Lung (tissue), 12 donors: Measurements from ENCODE around the gene ARHGAP10. TPM values are rescaled to one million over a fixed set of nuclear protein-coding genes. Genes with fewer than 3 reads are reported as not detected.

Source experiments
- ATAC-seq: fragments of 200-7000 bp; cut with Tn5 transposase; one replicate; pipeline ENCODE4 v1.9.1; 2020; ENCODE audit warnings: moderate number of reproducible peaks; ENCODE audit not compliant: insufficient read depth, low FRiP score
- DNase-seq, 3 donors: peaks; one replicate each; pipeline ENCODE4 v3.0.0-alpha.2; 2013 to 2017
- H3K27ac ChIP-seq, 2 donors: one replicate each; pipeline ENCODE4 v1.5.1; 2013; ENCODE audit warnings: mild to moderate bottlenecking in 2 of 2, moderate library complexity in 2 of 2, control low read depth in 1 of 2, inconsistent platforms in 1 of 2, low read depth in 1 of 2, low read length in 1 of 2
- H3K27me3 ChIP-seq, 3 donors: one replicate each; pipeline ENCODE4 v1.5.1; 2013; ENCODE audit warnings: low read length in 2 of 3; ENCODE audit not compliant: control insufficient read depth in 3 of 3, insufficient read depth in 3 of 3
- H3K36me3 ChIP-seq, 4 donors: one replicate each; pipeline ENCODE4 v1.5.1; 2013; ENCODE audit warnings: low read length in 4 of 4, mild to moderate bottlenecking in 1 of 4, moderate library complexity in 1 of 4; ENCODE audit not compliant: control insufficient read depth in 4 of 4, insufficient read depth in 4 of 4
- H3K4me1 ChIP-seq, 5 donors: one replicate each; pipeline ENCODE4 v1.5.1; 2013; ENCODE audit warnings: low read length in 5 of 5, mild to moderate bottlenecking in 2 of 5, moderate library complexity in 1 of 5; ENCODE audit not compliant: control insufficient read depth in 5 of 5, insufficient read depth in 5 of 5
- H3K4me3 ChIP-seq: one replicate; pipeline ENCODE4 v1.5.1; 2013; ENCODE audit warnings: mild to moderate bottlenecking, control low read depth, moderate library complexity
- H3K9ac ChIP-seq, 2 donors: one replicate each; pipeline ENCODE4 v1.5.1; 2013; ENCODE audit warnings: low read length in 2 of 2, control low read depth in 1 of 2; ENCODE audit not compliant: insufficient read depth in 1 of 2
- H3K9me3 ChIP-seq, 4 donors: one replicate each; pipeline ENCODE4 v1.5.1; 2013; ENCODE audit warnings: low read length in 3 of 4, mild to moderate bottlenecking in 1 of 4, moderate library complexity in 1 of 4; ENCODE audit not compliant: control insufficient read depth in 4 of 4, insufficient read depth in 3 of 4
- WGBS, 2 donors: extraction: QIAGEN DNeasy Blood & Tissue Kit; methylation state at CpG; one replicate each; pipeline ENCODE4 v1.1.7; 2013; 5-methylcytosine and 5-hydroxymethylcytosine counted together
- polyA plus RNA-seq, 2 donors: library from polyadenylated mRNA; stranded (reverse); fragments of 200-250 nt; gene quantifications; one replicate each; pipeline ENCODE4 v1.2.1, GENCODE V29; 2013
- total RNA-seq, 2 donors: library from RNA; depleted of rRNA in 1 of 2; stranded (reverse); fragments of >200 nt in 1 of 2; gene quantifications; one replicate each; pipeline ENCODE4 v1.2.1, GENCODE V29; 2014 to 2021
- TF ChIP-seq, protein P1 (sequence below): IDR thresholded peaks from 2 replicates; pipeline ENCODE4 v1.5.1; 2012; ENCODE audit warnings: mild to moderate bottlenecking; ENCODE audit errors: control extremely low read depth, extremely low read depth
- donor health status: control.
- donor health status: control.
- donor health status: Bipolar disorder and iron deficiency.
- donor health status: healthy.
- donor health status: DM: yes; HTN: yes; CAD: no.

ARHGAP10 gene
- total and polyA plus RNA-seq, 4 donors, result 9.1 to 25.0 (median 17.5) TPM

- Histone ChIP-seq H3K27ac (no peak overlapping the region), H3K9me3 (no peaks in the 10 kb centered on the region), H3K36me3 (peaks cover 0 to 10% (median 0%) of the 10 kb centered on the region in 4 donors), H3K4me3 (no peak overlapping the region), H3K9ac (no peak overlapping the region), H3K4me1 (peaks cover 0 to 10% (median 0%) of the 10 kb centered on the region in 5 donors), H3K27me3 (no peaks in the 10 kb centered on the region)
- 94 to 96% methylated on average over 6 of the region's 6 CpGs for WGBS, 2 donors
- DNase-seq (no peak), ATAC-seq (no peak)
- TF ChIP-seq, protein P1, sequence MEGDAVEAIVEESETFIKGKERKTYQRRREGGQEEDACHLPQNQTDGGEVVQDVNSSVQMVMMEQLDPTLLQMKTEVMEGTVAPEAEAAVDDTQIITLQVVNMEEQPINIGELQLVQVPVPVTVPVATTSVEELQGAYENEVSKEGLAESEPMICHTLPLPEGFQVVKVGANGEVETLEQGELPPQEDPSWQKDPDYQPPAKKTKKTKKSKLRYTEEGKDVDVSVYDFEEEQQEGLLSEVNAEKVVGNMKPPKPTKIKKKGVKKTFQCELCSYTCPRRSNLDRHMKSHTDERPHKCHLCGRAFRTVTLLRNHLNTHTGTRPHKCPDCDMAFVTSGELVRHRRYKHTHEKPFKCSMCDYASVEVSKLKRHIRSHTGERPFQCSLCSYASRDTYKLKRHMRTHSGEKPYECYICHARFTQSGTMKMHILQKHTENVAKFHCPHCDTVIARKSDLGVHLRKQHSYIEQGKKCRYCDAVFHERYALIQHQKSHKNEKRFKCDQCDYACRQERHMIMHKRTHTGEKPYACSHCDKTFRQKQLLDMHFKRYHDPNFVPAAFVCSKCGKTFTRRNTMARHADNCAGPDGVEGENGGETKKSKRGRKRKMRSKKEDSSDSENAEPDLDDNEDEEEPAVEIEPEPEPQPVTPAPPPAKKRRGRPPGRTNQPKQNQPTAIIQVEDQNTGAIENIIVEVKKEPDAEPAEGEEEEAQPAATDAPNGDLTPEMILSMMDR, result no peak
These were observed 358.1 kb downstream of the ARHGAP10 start for GRCh38 chr4:148090029-148090428.

DNA sequence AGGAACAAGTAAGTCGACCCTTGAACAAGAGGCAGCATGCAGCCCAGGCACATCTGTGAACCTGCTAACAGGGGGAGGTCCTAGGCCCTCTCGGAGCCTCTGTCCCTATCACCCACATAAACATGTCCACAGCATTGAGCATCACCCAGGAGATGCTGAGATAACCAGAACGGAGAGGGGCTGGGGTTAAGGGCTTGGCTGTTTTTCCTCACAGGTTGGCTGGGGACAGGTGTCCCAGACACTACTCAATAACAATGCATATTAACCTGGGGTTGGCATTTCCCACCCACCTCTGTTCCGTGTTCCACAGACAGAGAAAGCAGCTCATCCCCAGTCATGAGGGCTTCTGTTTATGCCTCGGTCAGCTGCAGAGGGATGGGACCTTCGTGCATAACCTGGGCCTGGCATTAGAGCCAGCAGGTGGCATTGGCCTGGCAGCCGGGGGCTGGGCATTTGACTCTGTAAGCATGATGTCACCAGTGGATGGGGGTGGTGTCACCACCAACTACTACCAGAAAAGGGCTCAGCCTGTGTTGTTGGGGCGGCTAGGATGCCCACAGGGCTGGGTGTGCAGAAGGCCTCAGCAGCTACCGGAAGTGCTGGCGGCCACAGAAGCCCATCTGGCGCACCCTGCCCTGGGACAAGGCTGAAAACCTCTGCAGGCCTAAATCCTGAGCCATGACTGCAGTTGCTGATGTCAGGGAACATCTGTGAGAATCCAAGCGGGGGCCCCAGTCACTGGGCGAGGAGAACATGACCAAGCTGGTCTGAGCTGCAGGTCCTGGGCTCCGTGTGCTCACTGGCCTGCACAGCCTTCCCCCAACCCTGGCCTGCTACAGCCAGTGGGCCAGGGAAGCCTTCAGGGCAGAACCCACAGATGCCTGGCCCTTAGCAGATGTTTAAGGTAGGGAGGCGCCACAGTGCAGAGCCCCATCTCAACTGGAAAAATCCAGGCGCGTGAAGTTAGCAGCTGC is 358.9 kb downstream of the ARHGAP10 start:
- Histone ChIP-seq H3K27ac (no peak overlapping the region), H3K27me3 (no peaks in the 10 kb centered on the region), H3K4me1 (peaks cover 0 to 10% (median 0%) of the 10 kb centered on the region in 5 donors), H3K9ac (no peak overlapping the region), H3K4me3 (no peak overlapping the region), H3K9me3 (no peaks in the 10 kb centered on the region), H3K36me3 (peaks cover 0 to 10% (median 0%) of the 10 kb centered on the region in 4 donors)
- ATAC-seq, result no peak
- no peak for DNase-seq
- WGBS, 2 donors, result 94 to 95% methylated on average over 17 of the region's 17 CpGs
- TF ChIP-seq, protein P1, result no peak

DNA sequence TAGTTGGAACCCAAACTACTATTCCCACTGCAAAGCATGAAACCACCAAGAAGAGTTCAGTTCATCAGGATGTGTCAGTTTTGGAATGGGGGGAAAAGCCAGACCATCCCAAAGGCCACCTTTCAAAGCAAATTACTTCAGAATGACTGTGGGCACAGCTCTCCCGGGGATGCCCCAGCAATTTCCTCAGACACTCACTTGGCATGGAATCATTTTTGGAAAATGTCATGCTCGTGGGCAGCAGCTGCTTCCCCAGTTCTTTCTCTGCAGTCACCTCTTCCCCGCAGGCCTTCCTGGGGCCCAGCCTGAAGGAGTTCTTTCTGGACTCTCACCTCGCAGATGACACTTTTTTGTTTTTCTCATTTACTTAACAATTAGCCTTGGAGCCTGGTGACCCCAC is 360.0 kb downstream of the ARHGAP10 start:
- ATAC-seq (no peak), DNase-seq (no peak)
- H3K9me3 ChIP-seq, result no peaks in the 10 kb centered on the region
- H3K27ac ChIP-seq, result no peak overlapping the region
- peaks cover 0 to 10% (median 0%) of the 10 kb centered on the region in 5 donors for H3K4me1 ChIP-seq
- H3K9ac ChIP-seq, result no peak overlapping the region
- H3K36me3 ChIP-seq, result peaks cover 0 to 10% (median 0%) of the 10 kb centered on the region in 4 donors
- no peak overlapping the region for H3K4me3 ChIP-seq
- H3K27me3 ChIP-seq, result no peaks in the 10 kb centered on the region
- TF ChIP-seq, protein P1, result no peak
- 85 to 94% methylated on average over 4 of the region's 4 CpGs for WGBS, 2 donors
